Fibroblast of lung (primary cell): ENCODE measurements around the gene PDS5B. TPM values are rescaled to one million over a fixed set of nuclear protein-coding genes. Genes with fewer than 3 reads are reported as not detected.

Source experiments
- DNase-seq, 2 donors: peaks; one replicate each; pipeline versions ENCODE4 v3.0.0 to v3.0.0-alpha.2; 2010; ENCODE audit warnings: low read depth in 2 of 2
- H2AFZ ChIP-seq: 2 replicates; pipeline ENCODE4 v1.5.1; 2012; ENCODE audit warnings: low read length, control low read depth, inconsistent platforms
- H3K27ac ChIP-seq: 2 replicates; pipeline ENCODE4 v1.5.1; 2011; ENCODE audit warnings: low read length, control low read depth; ENCODE audit not compliant: insufficient read depth
- H3K27me3 ChIP-seq: 2 replicates; pipeline ENCODE4 v1.5.1; 2011; ENCODE audit warnings: mild to moderate bottlenecking, low read length; ENCODE audit not compliant: control insufficient read depth, insufficient read depth
- H3K36me3 ChIP-seq: 2 replicates; pipeline ENCODE4 v1.5.1; 2011; ENCODE audit warnings: low read length; ENCODE audit not compliant: control insufficient read depth, insufficient read depth
- H3K4me1 ChIP-seq: 2 replicates; pipeline ENCODE4 v1.5.1; 2011; ENCODE audit warnings: low read length; ENCODE audit not compliant: control insufficient read depth, insufficient read depth; ENCODE audit errors: extremely low read depth
- H3K4me2 ChIP-seq: 2 replicates; pipeline ENCODE4 v1.5.1; 2011; ENCODE audit warnings: low read length, control low read depth; ENCODE audit not compliant: insufficient read depth; ENCODE audit errors: extremely low read depth
- H3K4me3 ChIP-seq, 4 experiments: fragments of 200-600 bp in 1 of 4; sonication (generic) in 1 of 4; replicated peaks in 1 of 4; 2 replicates each; pipeline ENCODE4 v1.5.1; 2011 to 2016; ENCODE audit warnings: low read length in 4 of 4, low read depth in 3 of 4, mild to moderate bottlenecking in 3 of 4, control low read depth in 2 of 4, inconsistent platforms in 1 of 4, mixed read lengths in 1 of 4; ENCODE audit not compliant: insufficient read depth in 1 of 4; ENCODE audit errors: control extremely low read depth in 1 of 4
- H3K79me2 ChIP-seq: 2 replicates; pipeline ENCODE4 v1.5.1; 2012; ENCODE audit warnings: mild to moderate bottlenecking, low read length, inconsistent platforms; ENCODE audit not compliant: control insufficient read depth, insufficient read depth
- H3K9ac ChIP-seq: 2 replicates; pipeline ENCODE4 v1.5.1; 2011; ENCODE audit warnings: mild to moderate bottlenecking, low read length, control low read depth; ENCODE audit not compliant: insufficient read depth
- H3K9me3 ChIP-seq: 2 replicates; pipeline ENCODE4 v1.5.1; 2012; ENCODE audit warnings: low read depth, low read length; ENCODE audit not compliant: control insufficient read depth, insufficient read depth
- H4K20me1 ChIP-seq: 2 replicates; pipeline ENCODE4 v1.5.1; 2011; ENCODE audit warnings: low read length; ENCODE audit not compliant: control insufficient read depth, insufficient read depth; ENCODE audit errors: extremely low read depth
- CTCF ChIP-seq, 2 donors: IDR thresholded peaks in 1 of 2; conservative IDR thresholded peaks in 1 of 2; 1 replicate in 1 of 2; 2 replicates in 1 of 2; pipeline ENCODE4 v1.5.1; 2011 to 2012; ENCODE audit warnings: low read length in 2 of 2, control low read depth in 1 of 2, inconsistent platforms in 1 of 2, low read depth in 1 of 2, mild to moderate bottlenecking in 1 of 2
- EZH2 ChIP-seq: IDR thresholded peaks from 2 replicates; pipeline ENCODE4 v1.5.1; 2012; ENCODE audit warnings: low read length, control low read depth, mild to moderate bottlenecking; ENCODE audit errors: missing control alignments
- polyA plus RNA-seq, 2 donors: library from polyadenylated mRNA; depleted of rRNA in 1 of 2; stranded (reverse) in 1 of 2; unstranded in 1 of 2; fragments of >200 nt; gene quantifications; 2 replicates each; pipeline ENCODE4 v1.2.1, GENCODE V29; 2011 to 2012; ENCODE audit warnings: missing spikeins in 1 of 2
- total RNA-seq: library from RNA; depleted of rRNA; stranded (reverse); fragments of >200 nt; gene quantifications from 2 replicates; pipeline ENCODE4 v1.2.1, GENCODE V29; 2014

PDS5B gene
- total and polyA plus RNA-seq, 2 donors (not counting 1 experiment from before 2014, with no cell fraction given) = 18.6 to 25.6 TPM

GRCh38 chr13:32595306-32595705 lies 9.1 kb downstream of the PDS5B start:
- Histone ChIP-seq H3K4me3 (no peak overlapping the region), H4K20me1 (no peaks in the 10 kb centered on the region), H2AFZ (no peak overlapping the region), H3K4me1 (peaks cover 3% of the 10 kb centered on the region), H3K79me2 (peaks cover 86% of the 10 kb centered on the region), H3K27ac (no peak overlapping the region), H3K9ac (no peak overlapping the region), H3K36me3 (no peaks in the 10 kb centered on the region), H3K9me3 (no peaks in the 10 kb centered on the region), H3K27me3 (no peaks in the 10 kb centered on the region), H3K4me2 (no peak overlapping the region)
- TF ChIP-seq CTCF (conservative IDR thresholded peaks at IDR 0.05 in 1 of 2, IDR thresholded peaks at IDR 0.05 in 1 of 2; ENCODE audit: low read depth in 1 of 2, low read length in 2 of 2) = no peak
- TF ChIP-seq EZH2 = no peak
- DNase-seq = no peak

GRCh38 chr13:32600890-32601289 lies 14.6 kb downstream of the PDS5B start:
- TF ChIP-seq EZH2 (no peak), CTCF (conservative IDR thresholded peaks at IDR 0.05 in 1 of 2, IDR thresholded peaks at IDR 0.05 in 1 of 2; ENCODE audit: low read depth in 1 of 2, low read length in 2 of 2) (no peak)
- no peaks in the 10 kb centered on the region for H4K20me1 ChIP-seq

GRCh38 chr13:32609428-32609827 lies 23.2 kb downstream of the PDS5B start:
- DNase-seq = peak in 1 of 2 donors; percentile 50
- no peak overlapping the region for H3K4me2 ChIP-seq
- H3K4me3 ChIP-seq = no peak overlapping the region
- H3K9ac ChIP-seq = no peak overlapping the region
- H3K79me2 ChIP-seq = peaks cover 61% of the 10 kb centered on the region
- no peak overlapping the region for H2AFZ ChIP-seq
- no peak overlapping the region for H3K27ac ChIP-seq
- TF ChIP-seq EZH2 (no peak), CTCF (conservative IDR thresholded peaks at IDR 0.05 in 1 of 2, IDR thresholded peaks at IDR 0.05 in 1 of 2; ENCODE audit: low read depth in 1 of 2, low read length in 2 of 2) (no peak)
- no peaks in the 10 kb centered on the region for H4K20me1 ChIP-seq
- no peaks in the 10 kb centered on the region for H3K4me1 ChIP-seq
- no peaks in the 10 kb centered on the region for H3K27me3 ChIP-seq
- no peaks in the 10 kb centered on the region for H3K36me3 ChIP-seq
- no peaks in the 10 kb centered on the region for H3K9me3 ChIP-seq

More at GRCh38 chr13:32600890-32601289, 14.6 kb downstream of the PDS5B start:
- Histone ChIP-seq H3K36me3 (no peaks in the 10 kb centered on the region), H3K27me3 (no peaks in the 10 kb centered on the region), H3K27ac (no peak overlapping the region), H3K9ac (no peak overlapping the region), H3K4me2 (no peak overlapping the region), H3K79me2 (peaks cover 57% of the 10 kb centered on the region), H3K9me3 (no peaks in the 10 kb centered on the region), H2AFZ (no peak overlapping the region), H3K4me3 (no peak overlapping the region), H3K4me1 (no peaks in the 10 kb centered on the region)
- no peak for DNase-seq
